Activated naive CD8-positive, alpha-beta T cell treated with anti-CD3 and anti-CD28 coated beads for 36 hours (primary cell): Measurements from ENCODE around the gene RPLP2. TPM values are rescaled to one million over a fixed set of nuclear protein-coding genes. Genes with fewer than 3 reads are reported as not detected.
A peak's percentile ranks its signal among the peaks of the same experiment; 100 is the strongest.

ENCODE experiments used
- DNase-seq: peaks from one replicate; pipeline ENCODE4 v3.0.0; 2021
- H3K27ac Mint-ChIP-seq: one replicate; pipeline ENCODE4 v1.8.0; 2022; ENCODE audit warnings: mild to moderate bottlenecking, moderate library complexity, mixed read lengths
- H3K27me3 Mint-ChIP-seq: one replicate; pipeline ENCODE4 v1.8.0; 2022; ENCODE audit warnings: mild to moderate bottlenecking, mixed read lengths
- H3K36me3 Mint-ChIP-seq: one replicate; pipeline ENCODE4 v1.8.0; 2021; ENCODE audit warnings: mild to moderate bottlenecking, mixed read lengths
- H3K4me1 Mint-ChIP-seq: one replicate; pipeline ENCODE4 v1.8.0; 2021; ENCODE audit warnings: mixed read lengths
- H3K4me3 Mint-ChIP-seq: one replicate; pipeline ENCODE4 v1.8.0; 2022; ENCODE audit warnings: mild to moderate bottlenecking, moderate library complexity, mixed read lengths
- H3K9me3 Mint-ChIP-seq: one replicate; pipeline ENCODE4 v1.8.0; 2022; ENCODE audit warnings: mixed read lengths
- total RNA-seq, 2 experiments: library from RNA; stranded (reverse); gene quantifications; one replicate each; pipeline ENCODE4 v1.2.3, GENCODE V29; 2021

RPLP2 gene
- total RNA-seq, 2 experiments from 2014 or later: 3,139 to 3,274 TPM

DNA sequence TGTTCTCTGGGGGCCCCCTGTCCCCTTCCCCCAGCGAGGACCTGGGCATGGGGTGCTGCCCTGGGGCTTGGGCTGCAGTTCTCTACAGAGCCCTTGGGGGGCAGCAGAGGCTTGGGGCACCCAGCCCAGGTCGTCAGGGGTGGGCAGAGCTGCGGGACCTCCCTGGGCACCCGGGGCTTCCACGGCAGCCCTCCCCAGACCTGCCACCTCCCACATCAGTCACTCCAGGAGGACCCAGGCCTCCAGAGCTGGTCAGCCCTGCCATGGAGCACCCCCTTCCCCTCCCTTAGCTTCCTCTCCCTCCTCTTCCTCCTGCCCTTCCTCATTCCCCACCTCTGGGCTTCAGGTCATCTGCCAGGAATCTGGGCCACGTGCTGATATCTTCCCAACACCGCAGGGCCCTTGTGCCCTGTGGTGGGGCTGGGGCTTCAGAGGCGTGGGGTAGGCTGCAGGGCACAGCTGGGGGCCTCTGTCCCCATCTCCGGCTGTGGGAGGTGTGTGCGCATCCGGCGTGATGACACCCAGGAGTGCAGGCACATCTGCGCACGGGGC, 38.7 kb downstream of the RPLP2 start:
- no peaks in the 10 kb centered on the region for H3K36me3 Mint-ChIP-seq
- no peak overlapping the region for H3K27ac Mint-ChIP-seq
- H3K4me1 Mint-ChIP-seq: peaks cover 10% of the 10 kb centered on the region
- no peaks in the 10 kb centered on the region for H3K9me3 Mint-ChIP-seq
- peak overlapping the region; percentile 42 for H3K4me3 Mint-ChIP-seq
- H3K27me3 Mint-ChIP-seq: no peaks in the 10 kb centered on the region
- DNase-seq: peak; percentile 72

DNA sequence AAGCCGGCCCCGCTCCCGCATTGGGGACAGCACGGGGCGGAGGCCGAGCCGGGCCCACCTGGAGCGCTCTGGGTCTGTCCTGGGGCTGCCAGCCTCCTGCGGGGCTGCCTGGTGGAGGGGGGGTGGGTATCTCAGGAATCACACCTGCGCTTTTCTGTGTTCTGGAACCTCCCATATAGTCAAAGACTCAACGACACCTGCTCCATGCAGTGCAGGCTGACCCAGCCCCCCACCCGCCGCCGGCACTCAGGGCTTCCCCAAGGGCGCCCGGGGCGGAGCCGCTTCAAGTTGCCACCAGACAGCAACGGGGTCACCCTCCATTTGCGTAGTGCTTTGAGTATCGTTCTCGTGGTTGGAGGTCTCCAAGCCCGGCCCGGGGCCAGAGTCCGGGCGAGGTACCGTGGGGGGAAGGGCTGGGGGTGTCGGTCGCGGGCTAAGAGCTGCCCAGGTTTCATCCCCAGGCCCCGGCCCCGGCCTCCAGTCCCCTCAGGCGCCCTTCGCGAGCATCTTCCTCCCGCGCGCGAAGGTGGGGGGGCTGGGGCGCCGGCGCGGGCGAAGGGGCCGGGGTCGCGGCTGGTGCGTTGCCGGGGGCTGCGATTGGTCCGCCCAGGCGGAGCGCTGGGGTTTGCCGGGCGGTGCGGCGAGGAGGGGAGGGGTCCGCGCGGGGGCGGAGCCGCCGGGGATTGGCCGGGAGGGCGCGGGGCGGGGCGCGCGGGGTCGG, 39.5 kb downstream of the RPLP2 start:
- H3K4me1 Mint-ChIP-seq: peaks cover 4% of the 10 kb centered on the region

DNA sequence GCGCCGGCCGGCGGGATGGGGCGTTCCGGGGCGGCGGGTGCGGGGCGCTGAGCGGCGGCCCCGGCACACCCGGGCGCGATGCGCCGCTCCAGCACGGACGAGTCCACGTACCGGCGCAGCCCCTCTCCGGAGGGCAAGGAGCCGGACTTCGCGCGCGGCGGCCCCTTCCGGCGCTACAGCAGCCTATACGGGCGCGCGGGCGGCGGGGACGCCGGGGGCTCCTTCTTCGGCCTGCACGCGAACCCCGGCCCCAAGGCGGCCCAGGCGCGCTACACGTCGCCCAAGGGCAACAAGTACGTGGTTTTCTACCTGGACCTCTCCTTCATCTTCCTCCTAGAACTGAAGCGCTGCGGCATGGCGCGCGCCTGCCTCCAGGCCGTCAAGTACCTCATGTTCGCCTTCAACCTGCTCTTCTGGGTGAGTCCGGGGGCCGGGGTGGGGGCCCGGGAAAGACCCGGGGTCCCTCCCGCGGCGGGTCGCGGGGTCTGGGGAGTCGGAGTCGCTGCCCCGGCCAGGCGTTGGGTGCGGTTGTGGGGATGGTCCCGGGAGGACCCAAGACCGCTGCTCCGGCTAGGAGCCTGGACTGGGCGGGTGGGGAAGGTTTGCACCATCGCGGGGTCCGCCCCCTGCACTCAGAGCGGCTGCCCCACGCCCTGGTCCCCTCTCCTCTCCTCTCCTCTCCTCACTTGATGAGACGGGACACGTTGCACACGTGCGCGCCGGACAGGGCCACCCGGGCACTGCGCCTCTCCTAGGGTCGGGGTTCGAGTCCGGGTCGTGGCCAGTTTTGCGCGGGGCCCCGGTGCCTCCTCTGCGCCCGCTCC, 40.4 kb downstream of the RPLP2 start:
- H3K9me3 Mint-ChIP-seq: no peaks in the 10 kb centered on the region
- H3K4me3 Mint-ChIP-seq: peak overlapping the region; percentile 45
- DNase-seq: no peak
- peaks cover 4% of the 10 kb centered on the region for H3K4me1 Mint-ChIP-seq
- no peaks in the 10 kb centered on the region for H3K36me3 Mint-ChIP-seq
- no peak overlapping the region for H3K27ac Mint-ChIP-seq
- H3K27me3 Mint-ChIP-seq: no peaks in the 10 kb centered on the region

More for the DNA sequence above, 39.5 kb downstream of the RPLP2 start:
- Mint-ChIP-seq H3K9me3 (no peaks in the 10 kb centered on the region), H3K27me3 (no peaks in the 10 kb centered on the region), H3K4me3 (peak overlapping the region; percentile 73), H3K27ac (no peak overlapping the region), H3K36me3 (no peaks in the 10 kb centered on the region)
- DNase-seq: no peak

DNA sequence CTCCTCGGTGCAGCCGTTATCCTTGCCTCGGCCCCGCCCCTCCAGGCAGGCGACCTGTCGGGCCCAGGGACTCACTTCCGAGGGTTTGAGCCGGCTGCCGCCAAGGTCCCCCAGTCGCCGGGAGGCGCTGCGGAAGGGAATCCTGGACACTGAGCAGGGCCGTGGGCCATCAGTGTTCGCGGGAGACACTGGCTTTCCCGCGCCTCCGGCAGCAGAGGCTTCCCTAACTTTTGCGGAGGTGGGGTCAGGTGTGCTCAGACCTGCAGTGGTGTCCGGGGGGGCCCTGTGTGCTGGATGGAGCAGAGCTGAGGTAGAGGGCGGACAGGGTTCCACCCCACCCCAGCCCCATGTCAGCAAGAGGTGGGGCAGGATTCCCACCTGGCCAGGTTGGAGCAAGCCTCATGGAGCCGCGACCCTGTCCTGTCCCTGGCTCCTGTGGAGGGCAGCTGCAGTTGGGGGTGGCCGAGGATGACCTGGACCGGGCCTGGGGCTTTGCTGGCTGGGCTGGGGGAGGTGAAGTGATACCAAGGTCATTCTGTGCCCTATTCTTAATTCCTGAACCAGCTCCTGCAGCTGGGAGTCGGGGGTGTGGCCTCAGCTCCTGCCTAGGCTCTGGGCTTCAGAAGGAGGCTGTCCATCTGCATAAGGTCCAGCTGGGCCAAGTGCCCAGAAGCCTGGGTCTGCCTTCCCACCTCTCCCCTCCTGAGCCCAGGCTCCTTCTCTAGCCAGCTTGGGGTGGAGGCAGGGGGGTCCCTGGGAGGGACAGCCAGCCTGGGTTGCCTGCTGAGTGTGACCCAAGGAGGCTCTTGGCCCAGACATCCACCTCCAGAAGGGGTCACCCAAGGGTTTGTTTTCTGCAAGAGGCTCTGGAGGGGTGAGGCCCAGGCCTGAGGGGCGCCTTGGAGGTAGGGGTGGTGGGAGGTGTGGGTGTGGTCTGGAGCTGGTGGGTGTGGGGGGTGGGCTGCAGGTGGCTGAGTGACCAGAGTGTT, 41.3 kb downstream of the RPLP2 start:
- DNase-seq: no peak
- Mint-ChIP-seq H3K27ac (no peak overlapping the region), H3K4me1 (peaks cover 4% of the 10 kb centered on the region), H3K27me3 (no peaks in the 10 kb centered on the region), H3K36me3 (no peaks in the 10 kb centered on the region), H3K9me3 (no peaks in the 10 kb centered on the region), H3K4me3 (no peak overlapping the region)

DNA sequence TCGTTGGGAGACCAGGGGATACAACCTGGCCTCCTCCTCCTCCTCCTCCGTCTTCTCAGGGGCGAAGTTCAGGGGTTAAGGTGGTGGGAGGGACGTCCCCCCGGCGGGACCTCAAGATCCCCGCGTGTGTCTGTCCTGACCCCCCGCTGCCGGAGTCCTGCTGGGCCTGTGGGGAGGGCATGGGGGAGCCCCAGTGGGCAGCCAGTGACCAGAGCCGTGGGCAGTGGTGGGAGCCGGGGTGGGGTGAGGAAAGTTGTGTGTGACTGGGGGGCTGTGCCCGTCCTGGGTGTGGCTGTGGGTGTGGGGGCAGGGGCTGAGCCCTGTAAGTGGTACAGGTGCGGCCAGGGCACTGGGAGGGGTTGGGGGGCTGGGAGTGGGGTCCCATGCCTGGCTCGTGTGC, 43.0 kb downstream of the RPLP2 start:
- no peak for DNase-seq

DNA sequence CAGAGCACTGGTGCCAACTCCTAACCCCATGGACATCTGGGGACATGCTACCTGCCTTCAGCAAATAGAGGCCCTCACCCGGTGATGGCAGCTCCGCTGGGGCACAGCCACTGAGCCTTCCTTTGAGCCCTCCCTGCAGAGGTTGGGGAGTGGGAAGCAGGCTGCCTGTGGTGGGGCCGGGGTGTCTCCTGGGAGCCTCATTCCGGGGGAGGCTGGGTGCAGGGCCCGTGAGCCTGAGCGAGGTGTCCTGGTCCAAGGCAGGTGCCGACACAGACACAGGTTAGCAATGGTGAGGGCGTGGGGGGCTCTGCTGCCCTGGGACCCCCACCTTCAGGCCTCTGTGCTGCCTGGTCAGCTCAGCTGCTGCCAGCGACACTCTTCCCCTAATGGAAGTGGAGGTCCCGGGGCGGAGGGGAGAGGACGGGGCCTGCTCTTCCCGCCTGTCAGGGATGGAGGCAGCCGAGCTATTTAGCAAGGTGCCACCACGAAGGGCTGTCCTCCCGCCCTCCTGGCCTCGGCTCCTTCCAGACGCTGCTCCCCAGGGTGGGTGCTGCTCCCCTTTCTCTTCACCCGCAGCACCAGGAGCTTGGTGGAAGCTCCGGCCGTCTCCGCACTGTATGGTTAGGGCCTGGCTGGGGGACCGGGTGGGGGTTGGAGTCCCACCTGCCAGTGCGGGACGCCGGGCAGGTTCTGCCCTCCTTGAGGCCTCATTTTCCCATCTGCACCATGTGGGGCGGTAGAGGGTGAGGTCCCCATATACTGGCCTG, 44.1 kb downstream of the RPLP2 start:
- no peak overlapping the region for H3K4me3 Mint-ChIP-seq
- H3K4me1 Mint-ChIP-seq: no peaks in the 10 kb centered on the region
- no peaks in the 10 kb centered on the region for H3K36me3 Mint-ChIP-seq
- H3K27ac Mint-ChIP-seq: no peak overlapping the region
- DNase-seq: no peak
- no peaks in the 10 kb centered on the region for H3K9me3 Mint-ChIP-seq
- H3K27me3 Mint-ChIP-seq: no peaks in the 10 kb centered on the region

More for the DNA sequence above, 43.0 kb downstream of the RPLP2 start:
- Mint-ChIP-seq H3K27ac (no peak overlapping the region), H3K36me3 (no peaks in the 10 kb centered on the region), H3K4me1 (peaks cover 4% of the 10 kb centered on the region), H3K27me3 (no peaks in the 10 kb centered on the region), H3K4me3 (no peak overlapping the region), H3K9me3 (no peaks in the 10 kb centered on the region)

DNA sequence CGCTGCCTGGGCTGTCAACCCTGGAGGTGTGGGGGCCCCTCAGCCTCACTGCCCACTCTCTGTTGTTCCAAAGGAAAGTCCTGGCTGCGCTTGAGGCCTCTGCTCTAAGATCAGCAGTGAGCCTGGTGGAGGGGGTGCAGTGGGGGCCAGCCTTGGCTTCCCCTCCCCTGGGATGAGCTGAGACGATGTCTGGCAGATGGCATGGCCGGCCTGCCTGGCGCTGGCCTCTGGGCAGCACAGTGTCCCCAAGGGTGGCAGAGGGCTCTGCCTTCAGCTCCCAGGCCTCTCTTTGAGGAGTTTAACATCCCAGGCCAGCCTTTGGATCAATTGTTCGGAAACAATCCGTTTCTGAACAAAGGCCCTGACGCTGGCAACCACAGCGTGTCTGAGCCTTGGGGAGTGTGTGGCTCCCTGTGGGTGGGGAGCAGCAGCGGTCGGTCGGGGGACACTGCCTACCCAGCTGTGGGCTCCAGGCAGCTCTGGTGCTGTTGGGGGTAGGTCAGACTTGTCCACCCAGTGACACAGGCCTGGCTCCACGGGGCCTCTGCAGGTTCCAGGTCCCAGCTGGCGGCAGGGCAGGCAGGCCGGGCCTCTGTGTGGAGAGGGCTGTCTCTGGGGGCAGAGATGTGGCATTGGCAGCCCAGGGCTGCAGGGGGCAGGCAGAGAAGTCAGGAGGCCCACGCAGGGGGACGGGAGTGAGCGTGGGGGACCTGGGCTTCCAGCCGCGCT, 45.0 kb downstream of the RPLP2 start:
- H3K27me3 Mint-ChIP-seq: no peaks in the 10 kb centered on the region
- no peak overlapping the region for H3K4me3 Mint-ChIP-seq
- DNase-seq: no peak
- no peak overlapping the region for H3K27ac Mint-ChIP-seq
- H3K36me3 Mint-ChIP-seq: no peaks in the 10 kb centered on the region
- H3K4me1 Mint-ChIP-seq: peaks cover 2% of the 10 kb centered on the region
- H3K9me3 Mint-ChIP-seq: no peaks in the 10 kb centered on the region

DNA sequence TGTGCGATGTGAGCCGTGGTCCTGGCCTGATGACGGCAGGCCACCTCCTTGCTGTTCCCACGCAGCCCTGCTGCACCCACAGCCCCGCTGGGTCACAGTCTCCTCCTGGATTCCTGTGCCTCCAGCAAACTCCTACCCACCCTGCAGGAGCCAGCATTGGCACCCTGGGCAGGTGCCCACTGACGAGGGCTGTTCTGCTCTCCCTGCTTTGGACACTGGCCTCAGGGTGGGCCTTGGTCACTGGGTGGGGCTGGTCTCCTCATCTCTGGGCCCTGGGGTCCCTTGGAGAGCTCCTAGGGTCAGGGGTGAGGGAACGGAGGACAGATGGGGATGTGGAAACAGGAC, 45.5 kb downstream of the RPLP2 start:
- no peaks in the 10 kb centered on the region for H3K36me3 Mint-ChIP-seq
- no peak overlapping the region for H3K27ac Mint-ChIP-seq
- H3K4me1 Mint-ChIP-seq: peaks cover 2% of the 10 kb centered on the region
- H3K9me3 Mint-ChIP-seq: no peaks in the 10 kb centered on the region
- no peak overlapping the region for H3K4me3 Mint-ChIP-seq
- no peaks in the 10 kb centered on the region for H3K27me3 Mint-ChIP-seq
- DNase-seq: no peak

DNA sequence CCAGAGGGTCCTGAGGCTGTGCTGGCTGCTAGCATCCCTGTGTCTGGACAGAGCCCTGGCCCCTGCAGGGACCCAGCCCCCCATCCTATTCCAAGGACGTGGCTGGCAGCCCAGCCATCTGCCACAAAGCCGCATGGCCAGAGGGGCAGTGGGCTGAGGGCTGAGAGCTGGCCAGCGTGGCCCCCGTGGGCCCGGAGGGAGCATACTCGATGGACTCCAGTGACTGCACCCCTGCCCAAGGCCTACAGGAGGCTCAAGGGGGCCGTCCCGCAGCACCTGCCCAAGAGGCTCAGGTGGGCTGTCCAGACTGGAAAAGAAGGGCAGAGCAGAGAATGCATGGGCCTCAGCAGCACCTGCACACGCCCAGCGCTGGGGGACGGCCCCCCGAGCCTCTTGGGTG, 46.0 kb downstream of the RPLP2 start:
- H3K4me1 Mint-ChIP-seq: peaks cover 2% of the 10 kb centered on the region
- no peak for DNase-seq
- H3K27ac Mint-ChIP-seq: no peak overlapping the region
- H3K9me3 Mint-ChIP-seq: no peaks in the 10 kb centered on the region
- H3K27me3 Mint-ChIP-seq: no peaks in the 10 kb centered on the region
- no peak overlapping the region for H3K4me3 Mint-ChIP-seq
- H3K36me3 Mint-ChIP-seq: no peaks in the 10 kb centered on the region

DNA sequence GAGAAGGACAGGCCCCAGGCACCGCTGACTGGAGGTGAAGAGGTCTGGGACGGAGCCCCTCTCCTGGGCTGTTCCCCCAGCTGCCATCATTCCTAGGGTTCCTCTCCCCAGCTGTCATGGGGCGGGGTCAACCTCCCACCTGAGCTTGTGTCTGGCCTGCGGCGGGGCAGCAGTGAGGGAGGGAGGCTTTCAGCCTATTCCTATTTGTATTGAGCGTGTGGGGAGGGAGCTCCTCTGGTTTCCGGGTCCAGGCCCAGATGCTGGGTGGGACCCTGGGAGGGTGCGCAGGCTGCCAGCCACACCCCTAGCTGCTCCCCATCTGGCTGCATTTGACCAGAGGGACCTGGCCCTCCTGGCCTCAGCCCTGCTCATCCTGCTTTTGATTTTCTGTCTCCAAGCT, 46.6 kb downstream of the RPLP2 start:
- Mint-ChIP-seq H3K4me3 (no peak overlapping the region), H3K36me3 (no peaks in the 10 kb centered on the region), H3K27ac (no peak overlapping the region), H3K4me1 (peaks cover 2% of the 10 kb centered on the region), H3K9me3 (no peaks in the 10 kb centered on the region), H3K27me3 (no peaks in the 10 kb centered on the region)
- no peak for DNase-seq

DNA sequence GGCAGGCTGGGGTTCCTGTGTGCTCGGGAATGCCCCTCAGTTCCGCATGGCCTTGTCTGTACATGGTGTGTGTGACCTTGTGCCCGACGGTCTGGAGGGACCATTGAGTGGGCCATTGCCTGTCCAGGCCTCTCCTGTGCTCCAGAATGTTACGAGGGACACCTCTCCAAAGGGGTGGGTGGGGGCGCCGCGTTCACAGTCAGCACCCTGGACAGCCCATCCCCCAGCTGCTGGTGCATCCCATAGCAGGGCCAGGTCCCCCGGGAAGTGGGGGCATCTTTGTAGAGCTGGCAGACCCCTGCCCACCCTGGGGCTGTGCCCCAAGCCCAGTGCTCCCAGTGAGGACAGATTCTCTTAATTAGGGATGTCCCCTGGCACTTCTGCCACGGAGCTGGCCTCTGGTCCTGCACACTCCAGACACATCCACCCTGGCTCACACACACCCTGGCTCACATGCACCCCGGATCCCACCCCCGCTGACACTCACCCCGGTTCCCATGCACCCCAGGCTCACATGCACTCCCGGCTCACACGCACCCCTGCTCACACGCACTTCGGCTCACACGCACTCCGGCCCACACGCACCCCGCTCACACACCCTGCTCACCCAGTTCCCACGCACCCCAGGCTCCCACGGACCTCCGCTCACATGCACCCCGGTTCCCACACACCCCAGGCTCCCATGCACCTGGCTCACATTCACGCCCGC, 48.4 kb downstream of the RPLP2 start:
- Mint-ChIP-seq H3K9me3 (no peaks in the 10 kb centered on the region), H3K4me3 (no peak overlapping the region), H3K27me3 (no peaks in the 10 kb centered on the region), H3K4me1 (peaks cover 2% of the 10 kb centered on the region), H3K36me3 (no peaks in the 10 kb centered on the region), H3K27ac (no peak overlapping the region)
- no peak for DNase-seq

DNA sequence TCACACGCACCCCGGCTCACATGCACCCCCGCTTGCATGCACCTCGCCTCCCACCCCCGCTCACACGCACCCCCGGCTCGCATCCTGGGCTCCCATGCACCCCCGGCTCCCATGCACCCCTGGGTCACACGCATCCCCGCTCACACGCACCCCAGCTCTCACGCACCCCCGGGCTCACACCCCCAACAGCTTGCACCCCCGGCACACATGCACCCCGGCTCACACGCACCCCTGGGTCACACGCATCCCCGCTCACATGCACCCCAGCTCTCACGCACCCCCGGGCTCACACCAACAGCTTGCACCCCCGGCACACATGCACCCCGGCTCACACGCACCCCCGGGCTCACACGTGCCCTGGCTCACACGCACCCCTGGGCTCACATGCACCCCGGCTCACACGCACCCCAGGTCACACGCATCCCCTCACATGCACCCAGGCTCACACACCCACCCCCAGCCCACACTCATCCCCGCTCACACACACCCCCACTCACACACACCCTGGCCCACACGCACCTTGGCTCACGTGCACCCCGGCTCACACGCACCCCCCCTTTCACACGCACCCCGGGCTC, 49.1 kb downstream of the RPLP2 start:
- no peaks in the 10 kb centered on the region for H3K27me3 Mint-ChIP-seq
- H3K36me3 Mint-ChIP-seq: no peaks in the 10 kb centered on the region
- no peak overlapping the region for H3K4me3 Mint-ChIP-seq
- no peak overlapping the region for H3K27ac Mint-ChIP-seq
- H3K9me3 Mint-ChIP-seq: no peaks in the 10 kb centered on the region
- H3K4me1 Mint-ChIP-seq: peaks cover 2% of the 10 kb centered on the region
- no peak for DNase-seq
